Activated T-helper 2 cell treated with anti-CD3 and anti-CD28 coated beads, Interferon-gamma antibody, Interleukin-2, Interleukin-4, amounts not matched to agents 10 μg/mL and 5 μg/mL and 100 μg/mL, durations not matched to agents 14 hours and 24 hours and 36 hours (primary cell): ENCODE results near the gene PSEN2. TPM values are rescaled to one million over a fixed set of nuclear protein-coding genes. Genes with fewer than 3 reads are reported as not detected.
A peak's percentile ranks its signal among the peaks of the same experiment; 100 is the strongest.

Source experiments
- DNase-seq: peaks from one replicate; pipeline ENCODE4 v3.0.0; 2021; ENCODE audit warnings: low spot score
- H3K27ac Mint-ChIP-seq: one replicate; pipeline ENCODE4 v1.8.0; 2021; ENCODE audit warnings: mixed read lengths
- H3K27me3 Mint-ChIP-seq: one replicate; pipeline ENCODE4 v1.8.0; 2021; ENCODE audit warnings: low read depth, mixed read lengths
- H3K36me3 Mint-ChIP-seq: one replicate; pipeline ENCODE4 v1.8.0; 2021; ENCODE audit warnings: low read depth, mixed read lengths
- H3K4me1 Mint-ChIP-seq: one replicate; pipeline ENCODE4 v1.8.0; 2021; ENCODE audit warnings: low read depth, mixed read lengths
- H3K4me3 Mint-ChIP-seq: one replicate; pipeline ENCODE4 v1.8.0; 2021; ENCODE audit warnings: low read depth, mild to moderate bottlenecking, moderate library complexity, mixed read lengths
- H3K9me3 Mint-ChIP-seq: one replicate; pipeline ENCODE4 v1.8.0; 2021; ENCODE audit warnings: mixed read lengths
- intact Hi-C: fragments of 100-400 bp; cut with micrococcal nuclease; formaldehyde crosslinking; loops from one replicate; pipeline ENCODE4 v1.15.1; 2023
- total RNA-seq: library from RNA; stranded (reverse); gene quantifications from 2 replicates; pipeline ENCODE4 v1.2.3, GENCODE V29; 2022

The PSEN2 gene
- total RNA-seq, 1 donor from 2014 or later: 17.0 TPM

GRCh38 chr1:226870026-226870400, 403 bp upstream of the PSEN2 start:
- Mint-ChIP-seq H3K27me3 (peaks cover 6% of the 10 kb centered on the region), H3K9me3 (no peaks in the 10 kb centered on the region), H3K36me3 (no peaks in the 10 kb centered on the region), H3K27ac (no peak overlapping the region), H3K4me1 (peaks cover 23% of the 10 kb centered on the region), H3K4me3 (peak overlapping the region; percentile 79)
- intact Hi-C loops: loop anchor here (1.0 to 2.0 kb wide), 2 partner anchors 12 to 69 kb away; no protein-coding TSS in a partner anchor
- DNase-seq: no peak

- H3K27ac Mint-ChIP-seq: no peak overlapping the region
- peak overlapping the region; percentile 78 for H3K4me3 Mint-ChIP-seq
- H3K9me3 Mint-ChIP-seq: no peaks in the 10 kb centered on the region
- intact Hi-C loops: loop anchor here (2.0 kb wide), 1 partner anchor 67 kb away; no protein-coding TSS in a partner anchor
- peaks cover 23% of the 10 kb centered on the region for H3K4me1 Mint-ChIP-seq
- peaks cover under 1% of the 10 kb centered on the region for H3K36me3 Mint-ChIP-seq
- DNase-seq: no peak
- H3K27me3 Mint-ChIP-seq: no peaks in the 10 kb centered on the region
Observed at GRCh38 chr1:226871636-226872327, 1.4 kb downstream of the PSEN2 start.

DNA sequence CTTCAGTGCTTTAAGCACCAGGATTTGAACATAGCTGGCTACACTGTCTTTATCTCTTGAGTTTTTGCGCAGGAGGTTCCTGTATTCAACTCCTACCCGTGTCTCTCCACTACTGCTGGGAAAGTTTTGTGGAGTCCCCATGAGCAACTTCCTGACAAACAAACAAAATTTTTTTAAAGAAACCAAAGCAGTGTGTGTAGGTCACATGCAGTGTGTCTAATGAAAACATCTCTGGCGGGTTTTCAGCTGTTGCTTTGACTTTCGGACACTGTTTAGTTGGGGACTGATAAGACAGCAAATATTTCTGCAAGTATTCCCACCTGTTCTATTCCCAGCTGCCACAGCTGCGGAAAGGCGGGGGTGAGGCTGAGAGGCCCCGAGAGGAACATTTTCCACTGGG, 2.0 kb downstream of the PSEN2 start:
- Mint-ChIP-seq H3K27me3 (no peaks in the 10 kb centered on the region), H3K36me3 (peaks cover 3% of the 10 kb centered on the region), H3K9me3 (no peaks in the 10 kb centered on the region), H3K4me1 (peaks cover 23% of the 10 kb centered on the region), H3K4me3 (peak overlapping the region; percentile 56), H3K27ac (no peak overlapping the region)
- intact Hi-C loops: no loop called here
- DNase-seq: no peak

DNA sequence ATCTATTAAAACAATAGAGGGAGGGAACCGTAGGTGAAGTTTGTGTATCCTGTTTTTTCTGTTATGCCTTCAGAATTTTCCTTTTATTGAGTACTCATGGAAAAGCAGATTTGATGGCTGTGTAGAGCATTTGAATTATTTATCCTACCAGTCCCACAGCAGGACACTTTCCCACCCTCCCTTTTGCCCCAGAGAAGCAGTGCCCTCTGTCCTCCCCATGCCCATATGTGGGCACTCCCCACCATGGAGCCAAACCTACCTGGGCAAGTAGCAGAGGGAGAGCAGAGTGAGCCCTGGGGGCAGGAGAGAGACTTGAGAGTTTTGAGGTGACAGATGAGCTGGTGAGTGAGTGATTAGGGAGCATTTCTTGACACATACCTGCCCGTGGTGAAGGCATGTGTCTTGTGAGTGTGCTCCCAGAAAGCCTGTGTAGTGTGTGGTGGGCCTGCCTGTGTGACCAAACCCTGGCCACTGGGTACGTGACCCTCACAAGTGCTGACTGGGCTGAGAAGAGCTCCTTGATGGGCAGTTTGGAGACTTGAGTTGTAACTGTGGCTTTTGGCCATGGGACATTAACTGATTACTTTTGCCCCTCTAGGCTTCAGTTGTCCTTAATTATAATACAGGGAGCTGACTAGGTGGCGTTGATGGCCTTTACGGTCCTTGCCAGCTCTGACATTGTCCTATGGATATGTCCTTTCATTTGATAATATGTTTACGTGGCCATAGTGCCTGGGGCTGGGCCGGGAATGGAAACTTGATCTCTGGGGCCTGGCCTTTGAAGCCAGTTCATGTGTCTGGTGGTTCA, 3.6 kb downstream of the PSEN2 start:
- H3K27ac Mint-ChIP-seq: no peak overlapping the region
- H3K4me1 Mint-ChIP-seq: peaks cover 23% of the 10 kb centered on the region
- no peaks in the 10 kb centered on the region for H3K9me3 Mint-ChIP-seq
- intact Hi-C loops: no loop called here
- H3K27me3 Mint-ChIP-seq: no peaks in the 10 kb centered on the region
- H3K36me3 Mint-ChIP-seq: peaks cover 3% of the 10 kb centered on the region
- no peak for DNase-seq
- no peak overlapping the region for H3K4me3 Mint-ChIP-seq

DNA sequence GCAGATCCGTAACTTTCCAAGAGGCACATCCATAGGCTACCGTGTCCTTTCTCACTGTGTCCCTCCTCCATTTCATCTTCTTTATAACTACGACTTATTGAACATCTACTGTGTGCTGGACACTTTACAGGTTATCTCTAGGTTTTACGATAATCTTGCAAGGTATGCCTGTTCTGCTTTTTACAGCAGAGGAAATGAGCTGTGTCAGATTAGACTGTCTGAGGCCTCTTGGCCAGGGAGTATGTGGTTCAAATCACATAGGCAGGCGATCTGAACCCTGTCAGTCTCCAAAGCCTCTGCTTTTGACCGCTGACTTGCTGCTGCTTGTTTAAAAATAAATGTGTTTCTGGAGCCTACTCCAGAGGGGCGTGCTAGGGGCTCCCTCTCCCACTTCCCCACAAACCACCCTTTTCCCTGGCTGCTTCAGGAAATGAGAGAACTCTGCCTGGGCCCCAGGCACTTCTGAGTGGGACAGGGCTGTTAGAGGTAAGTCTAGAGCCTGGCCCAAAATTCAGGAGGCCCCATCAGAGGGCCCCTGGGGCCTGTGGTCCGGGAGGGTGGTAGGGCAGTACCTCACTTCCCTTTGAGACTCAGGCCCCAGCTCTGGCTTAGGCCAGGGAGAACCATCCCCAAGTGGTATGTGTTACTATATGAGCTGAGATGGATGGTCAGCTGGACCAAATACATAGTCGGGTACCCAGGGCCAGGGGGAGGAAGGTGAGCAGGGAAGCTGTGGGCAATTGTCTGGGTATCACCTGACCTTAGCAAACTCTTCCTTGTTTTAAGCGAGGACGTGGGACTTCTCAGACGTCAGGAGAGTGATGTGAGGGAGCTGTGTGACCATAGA, 4.4 kb downstream of the PSEN2 start:
- no peak for DNase-seq
- Mint-ChIP-seq H3K27ac (no peak overlapping the region), H3K4me1 (peaks cover 20% of the 10 kb centered on the region), H3K27me3 (no peaks in the 10 kb centered on the region), H3K4me3 (no peak overlapping the region), H3K9me3 (no peaks in the 10 kb centered on the region), H3K36me3 (peaks cover 8% of the 10 kb centered on the region)
- intact Hi-C loops: no loop called here

- H3K27ac Mint-ChIP-seq: no peak overlapping the region
- no peaks in the 10 kb centered on the region for H3K9me3 Mint-ChIP-seq
- no peak overlapping the region for H3K4me3 Mint-ChIP-seq
- DNase-seq: no peak
- H3K4me1 Mint-ChIP-seq: peaks cover 17% of the 10 kb centered on the region
- intact Hi-C loops: no loop called here
- H3K27me3 Mint-ChIP-seq: no peaks in the 10 kb centered on the region
- H3K36me3 Mint-ChIP-seq: peaks cover 12% of the 10 kb centered on the region
Observed at GRCh38 chr1:226875641-226876295, 5.4 kb downstream of the PSEN2 start.

DNA sequence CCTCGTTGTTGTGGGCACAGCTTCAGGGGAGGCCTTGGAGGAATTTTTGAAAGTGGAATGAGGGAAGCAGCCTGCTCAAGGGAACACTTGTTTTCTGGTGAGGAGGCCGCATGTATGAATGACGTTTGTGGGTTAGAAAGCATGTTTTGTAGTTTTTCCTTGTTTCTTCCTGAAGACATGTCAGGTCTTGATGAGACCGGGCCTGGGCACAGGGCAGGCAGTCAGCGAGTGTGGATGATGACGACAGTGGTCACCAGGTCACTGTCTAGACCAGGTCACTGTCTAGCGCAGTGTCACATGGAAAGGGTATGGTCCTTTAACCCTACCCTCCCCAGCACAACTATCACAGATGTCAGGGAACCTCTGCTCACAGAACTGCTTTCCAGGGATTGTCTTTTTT, 7.3 kb downstream of the PSEN2 start:
- DNase-seq: no peak
- Mint-ChIP-seq H3K4me3 (no peak overlapping the region), H3K9me3 (no peaks in the 10 kb centered on the region), H3K36me3 (peaks cover 20% of the 10 kb centered on the region), H3K4me1 (peaks cover 23% of the 10 kb centered on the region), H3K27ac (no peak overlapping the region), H3K27me3 (no peaks in the 10 kb centered on the region)
- intact Hi-C loops: no loop called here

DNA sequence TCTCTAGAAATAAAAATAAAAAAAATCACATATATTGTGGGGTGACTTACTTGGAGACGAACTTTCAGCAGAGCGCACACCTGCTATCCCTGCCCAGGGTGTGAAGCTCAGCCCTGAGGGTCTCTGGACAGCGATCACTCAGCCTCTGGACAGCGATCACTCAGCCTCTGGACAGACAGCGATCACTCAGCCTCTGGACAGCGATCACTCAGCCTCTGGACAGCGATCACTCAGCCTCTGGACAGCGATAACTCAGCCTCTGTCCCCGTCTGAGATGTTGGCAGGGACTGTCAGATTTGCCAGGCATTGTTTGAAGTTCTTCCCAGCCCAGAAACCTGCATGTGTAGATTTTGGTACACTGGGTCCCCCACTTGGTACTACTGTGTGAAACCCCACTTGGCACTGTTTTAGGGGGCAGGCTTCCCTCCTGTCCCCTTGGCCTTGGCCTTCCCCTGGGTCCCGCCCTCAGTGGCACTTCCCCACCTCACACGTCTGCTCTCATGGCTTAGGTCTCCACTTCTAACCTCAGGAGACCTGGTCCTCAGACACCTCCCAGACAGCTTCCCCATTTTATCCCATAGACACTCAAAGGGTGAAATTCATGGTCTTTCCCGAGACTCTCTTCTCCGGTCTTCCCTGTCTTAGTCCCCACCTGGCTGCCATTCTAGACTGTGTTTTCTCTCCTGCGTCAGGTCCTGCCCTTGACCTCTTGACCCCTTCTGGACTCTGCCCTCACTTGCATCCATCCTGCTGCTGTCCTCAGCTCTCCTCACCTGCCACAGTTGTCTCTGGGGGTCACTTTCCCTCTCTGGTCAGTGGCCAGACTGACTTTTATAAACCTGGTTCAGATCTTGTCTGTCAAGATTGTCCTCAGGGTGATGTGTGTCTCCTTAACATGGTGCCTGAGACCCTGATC, 10.2 kb downstream of the PSEN2 start:
- intact Hi-C loops: loop anchor here (5.0 kb wide), 3 partner anchors 143 to 1587 kb away; partner anchors contain the start of gene ITPKB
- H3K36me3 Mint-ChIP-seq: peaks cover 30% of the 10 kb centered on the region
- H3K27ac Mint-ChIP-seq: peak overlapping the region; percentile 39
- H3K4me3 Mint-ChIP-seq: no peak overlapping the region
- DNase-seq: no peak
- no peaks in the 10 kb centered on the region for H3K27me3 Mint-ChIP-seq
- no peaks in the 10 kb centered on the region for H3K9me3 Mint-ChIP-seq
- peaks cover 49% of the 10 kb centered on the region for H3K4me1 Mint-ChIP-seq

DNA sequence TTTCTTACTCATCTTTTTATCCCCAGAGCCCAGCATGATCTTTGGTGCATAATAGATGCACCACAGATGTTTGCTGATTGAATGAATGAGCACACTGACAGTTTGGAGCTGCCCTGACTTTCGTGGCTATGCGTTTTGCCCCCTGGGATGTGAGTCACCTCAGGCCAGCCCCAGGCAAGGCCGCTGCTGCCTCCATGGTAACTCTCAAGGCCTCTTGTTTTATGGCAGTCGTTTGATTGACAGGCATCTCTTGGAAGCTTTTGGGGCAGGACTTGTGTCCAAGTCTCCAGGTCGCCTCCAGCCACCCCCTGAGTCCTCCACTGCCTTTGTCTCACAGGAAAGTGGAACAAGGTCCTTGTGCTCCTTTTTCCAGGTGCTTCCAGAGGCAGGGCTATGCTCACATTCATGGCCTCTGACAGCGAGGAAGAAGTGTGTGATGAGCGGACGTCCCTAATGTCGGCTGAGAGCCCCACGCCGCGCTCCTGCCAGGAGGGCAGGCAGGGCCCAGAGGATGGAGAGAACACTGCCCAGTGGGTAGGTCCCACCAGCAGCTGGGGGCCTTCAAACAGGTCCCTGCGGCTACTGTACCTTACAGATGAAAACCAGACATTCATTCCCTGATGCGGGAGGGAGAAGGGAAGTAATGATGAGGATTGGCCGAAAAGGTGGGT, 11.2 kb downstream of the PSEN2 start:
- H3K27ac Mint-ChIP-seq: peak overlapping the region; percentile 96
- H3K9me3 Mint-ChIP-seq: no peaks in the 10 kb centered on the region
- H3K27me3 Mint-ChIP-seq: no peaks in the 10 kb centered on the region
- intact Hi-C loops: loop anchor here (1.0 to 5.0 kb wide), 4 partner anchors 11 to 1586 kb away; partner anchors contain the start of genes ITPKB and PSEN2
- H3K36me3 Mint-ChIP-seq: peaks cover 38% of the 10 kb centered on the region
- H3K4me1 Mint-ChIP-seq: peaks cover 57% of the 10 kb centered on the region
- H3K4me3 Mint-ChIP-seq: peak overlapping the region; percentile 74
- DNase-seq: no peak

- Mint-ChIP-seq H3K36me3 (peaks cover 35% of the 10 kb centered on the region), H3K9me3 (no peaks in the 10 kb centered on the region), H3K27me3 (no peaks in the 10 kb centered on the region), H3K4me1 (peaks cover 57% of the 10 kb centered on the region), H3K4me3 (peak overlapping the region; percentile 74), H3K27ac (peak overlapping the region; percentile 96)
- intact Hi-C loops: loop anchor here (1.0 to 5.0 kb wide), 4 partner anchors 12 to 1585 kb away; partner anchors contain the start of genes ITPKB and PSEN2
- no peak for DNase-seq
Observed at GRCh38 chr1:226882187-226882586, 11.8 kb downstream of the PSEN2 start.
